Hindlimb muscle (tissue), 1 donor: ENCODE measurements around the gene CTAGE9. TPM values are rescaled to one million over a fixed set of nuclear protein-coding genes. Genes with fewer than 3 reads are reported as not detected.
"Not testable (repeated sequence)": the region's sequence is repeated elsewhere in the genome, so short reads cannot be mapped to it uniquely, and the experiment has no call there.

Experiments used
- DNase-seq: peaks from one replicate; pipeline ENCODE4 v3.0.0-alpha.2; 2013
- polyA plus RNA-seq: library from polyadenylated mRNA; unstranded; fragments of 120-200 nt; gene quantifications from one replicate; pipeline ENCODE4 v1.2.1, GENCODE V29; 2013; ENCODE audit not compliant: insufficient read length

CTAGE9 gene
- polyA plus RNA-seq, 1 donor: not detected

- DNase-seq: no peak
Observed at GRCh38 chr6:131728296-131728939, 17.6 kb upstream of the CTAGE9 start.

- no peak for DNase-seq
Observed at GRCh38 chr6:131727868-131728267, 17.1 kb upstream of the CTAGE9 start.

GRCh38 chr6:131727467-131727866 lies 16.6 kb upstream of the CTAGE9 start:
- no peak for DNase-seq

- no peak for DNase-seq
Observed at GRCh38 chr6:131724114-131724513, 13.3 kb upstream of the CTAGE9 start.

- DNase-seq: no peak
Observed at GRCh38 chr6:131721161-131721560, 10.3 kb upstream of the CTAGE9 start.

- DNase-seq: no peak
Observed at GRCh38 chr6:131717836-131718542, 7.2 kb upstream of the CTAGE9 start.

GRCh38 chr6:131715567-131715966 lies 4.8 kb upstream of the CTAGE9 start:
- DNase-seq: not testable (repeated sequence)

GRCh38 chr6:131703905-131704304 lies 6.9 kb downstream of the CTAGE9 start:
- DNase-seq: not testable (repeated sequence)

GRCh38 chr6:131700851-131701250 lies 10.0 kb downstream of the CTAGE9 start:
- DNase-seq: not testable (repeated sequence)

- DNase-seq: no peak
Observed at GRCh38 chr6:131696956-131697355, 13.9 kb downstream of the CTAGE9 start.

- DNase-seq: peak; percentile 73
Observed at GRCh38 chr6:131694832-131695426, 15.9 kb downstream of the CTAGE9 start.

GRCh38 chr6:131693384-131693783 lies 17.4 kb downstream of the CTAGE9 start:
- no peak for DNase-seq

GRCh38 chr6:131692589-131692988 lies 18.2 kb downstream of the CTAGE9 start:
- no peak for DNase-seq

- DNase-seq: no peak
Observed at GRCh38 chr6:131692031-131692430, 18.8 kb downstream of the CTAGE9 start.

GRCh38 chr6:131688286-131688685 lies 22.5 kb downstream of the CTAGE9 start:
- DNase-seq: no peak

- DNase-seq: no peak
Observed at GRCh38 chr6:131687022-131687421, 23.8 kb downstream of the CTAGE9 start.

- DNase-seq: no peak
Observed at GRCh38 chr6:131685266-131685780, 25.5 kb downstream of the CTAGE9 start.

- DNase-seq: no peak
Observed at GRCh38 chr6:131683479-131683878, 27.3 kb downstream of the CTAGE9 start.

- no peak for DNase-seq
Observed at GRCh38 chr6:131682442-131682841, 28.4 kb downstream of the CTAGE9 start.

GRCh38 chr6:131681585-131681984 lies 29.2 kb downstream of the CTAGE9 start:
- no peak for DNase-seq

GRCh38 chr6:131680868-131681267 lies 29.9 kb downstream of the CTAGE9 start:
- DNase-seq: no peak

GRCh38 chr6:131678442-131678841 lies 32.4 kb downstream of the CTAGE9 start:
- DNase-seq: no peak

- no peak for DNase-seq
Observed at GRCh38 chr6:131673184-131673583, 37.6 kb downstream of the CTAGE9 start.

GRCh38 chr6:131669891-131670290 lies 40.9 kb downstream of the CTAGE9 start:
- DNase-seq: no peak
